HepG2 (cell line): ENCODE results near the gene GNMT. TPM values are rescaled to one million over a fixed set of nuclear protein-coding genes. Genes with fewer than 3 reads are reported as not detected.

Experiments used
- ARNT2 ChIP-seq: sonication (generic); formaldehyde crosslinking; IDR thresholded peaks from 2 replicates; pipeline ENCODE4 v1.8.0; 2022; ENCODE audit warnings: mild to moderate bottlenecking, low read depth, missing genetic modification reagents, moderate library complexity
- DMAP1 ChIP-seq: IDR thresholded peaks from 2 replicates; pipeline ENCODE4 v1.6.1; 2016
- FIP1L1 ChIP-seq: fragments of 200-400 bp; formaldehyde crosslinking; IDR thresholded peaks from 2 replicates; pipeline ENCODE4 v1.6.1; 2018; ENCODE audit warnings: low read depth, mild to moderate bottlenecking, low read length, moderate library complexity, borderline replicate concordance; ENCODE audit not compliant: insufficient read depth
- IKZF4 ChIP-seq: sonication (generic); formaldehyde crosslinking; IDR thresholded peaks from 2 replicates; pipeline ENCODE4 v1.5.1; 2020; ENCODE audit warnings: borderline replicate concordance, mild to moderate bottlenecking, low read depth, missing genetic modification reagents; ENCODE audit errors: not compliant biosample characterization
- KLF11 ChIP-seq: IDR thresholded peaks from 2 replicates; pipeline ENCODE4 v1.6.1; 2016; ENCODE audit warnings: missing compliant biosample characterization
- RELA ChIP-seq: sonication (generic); formaldehyde crosslinking; IDR thresholded peaks from 2 replicates; pipeline ENCODE4 v1.4.0; 2020; ENCODE audit warnings: missing genetic modification reagents
- SETDB1 ChIP-seq: sonication (generic); formaldehyde crosslinking; IDR thresholded peaks from 2 replicates; pipeline ENCODE4 v1.5.1; 2020; ENCODE audit warnings: missing genetic modification reagents, mild to moderate bottlenecking, borderline replicate concordance
- ZFP36 ChIP-seq: fragments of 150-350 bp; IDR thresholded peaks from 2 replicates; pipeline ENCODE4 v1.6.1; 2018; ENCODE audit warnings: borderline replicate concordance, low read length, low read depth; ENCODE audit not compliant: partially characterized antibody
- ZKSCAN5 ChIP-seq: sonication (generic); formaldehyde crosslinking; IDR thresholded peaks from 2 replicates; pipeline ENCODE4 v1.5.1; 2020; ENCODE audit warnings: mild to moderate bottlenecking, missing genetic modification reagents
- ZNF232 ChIP-seq: sonication (generic); formaldehyde crosslinking; IDR thresholded peaks from 2 replicates; pipeline ENCODE4 v1.4.0; 2020; ENCODE audit warnings: missing genetic modification reagents, borderline replicate concordance
- ZNF329 ChIP-seq: sonication (generic); formaldehyde crosslinking; IDR thresholded peaks from 2 replicates; pipeline ENCODE4 v1.9.0; 2021; ENCODE audit warnings: low read depth, mild to moderate bottlenecking, missing genetic modification reagents
- ZNF788 ChIP-seq: sonication (generic); formaldehyde crosslinking; IDR thresholded peaks from 2 replicates; pipeline ENCODE4 v1.5.0; 2020; ENCODE audit warnings: mild to moderate bottlenecking, missing genetic modification reagents, borderline replicate concordance
- polyA plus RNA-seq, 8 experiments: library from polyadenylated mRNA; depleted of rRNA in 3 of 8; stranded (reverse) in 7 of 8; unstranded in 1 of 8; fragments of >200 nt; fragmentation: Illumina TruSeq in 4 of 8; extraction: Trizol in 4 of 8; gene quantifications; 2 replicates each; pipeline versions ENCODE4 v1.2.1 to v1.2.3, GENCODE V29; 2011 to 2016; ENCODE audit warnings: low read depth in 4 of 8, missing spikeins in 1 of 8, mixed read lengths in 1 of 8; ENCODE audit not compliant: insufficient read depth in 1 of 8
- total RNA-seq, 5 experiments: library from RNA; depleted of rRNA; stranded (reverse); fragments of >200 nt; fragmentation: Illumina TruSeq; extraction: Trizol; gene quantifications; 2 replicates each; pipeline ENCODE4 v1.2.3, GENCODE V29; 2016; ENCODE audit warnings: low read depth in 1 of 5
- TF ChIP-seq, protein P1 (sequence below): sonication (generic); formaldehyde crosslinking; IDR thresholded peaks from 2 replicates; pipeline ENCODE4 v1.4.0; 2020; ENCODE audit warnings: mild to moderate bottlenecking, missing genetic modification reagents, borderline replicate concordance
- TF ChIP-seq, protein P2 (sequence below): IDR thresholded peaks from 2 replicates; pipeline ENCODE4 v1.6.1; 2012; ENCODE audit warnings: low read length, improper control_type of control experiment
- TF ChIP-seq, protein P3 (sequence below): sonication (generic); formaldehyde crosslinking; IDR thresholded peaks from 2 replicates; pipeline ENCODE4 v1.8.1; 2023; ENCODE audit warnings: mild to moderate bottlenecking, inconsistent platforms, moderate library complexity, missing genetic modification reagents, borderline replicate concordance
- TF ChIP-seq, protein P4 (sequence below): sonication (generic); formaldehyde crosslinking; IDR thresholded peaks from 2 replicates; pipeline ENCODE4 v1.8.1; 2023; ENCODE audit warnings: mild to moderate bottlenecking, missing genetic modification reagents

The GNMT gene
- total and polyA plus RNA-seq, 2 of the 13 experiments (the other 11 are each of a cell fraction or from before 2014, with no cell fraction given), result 2.8 to 7.0 TPM

DNA sequence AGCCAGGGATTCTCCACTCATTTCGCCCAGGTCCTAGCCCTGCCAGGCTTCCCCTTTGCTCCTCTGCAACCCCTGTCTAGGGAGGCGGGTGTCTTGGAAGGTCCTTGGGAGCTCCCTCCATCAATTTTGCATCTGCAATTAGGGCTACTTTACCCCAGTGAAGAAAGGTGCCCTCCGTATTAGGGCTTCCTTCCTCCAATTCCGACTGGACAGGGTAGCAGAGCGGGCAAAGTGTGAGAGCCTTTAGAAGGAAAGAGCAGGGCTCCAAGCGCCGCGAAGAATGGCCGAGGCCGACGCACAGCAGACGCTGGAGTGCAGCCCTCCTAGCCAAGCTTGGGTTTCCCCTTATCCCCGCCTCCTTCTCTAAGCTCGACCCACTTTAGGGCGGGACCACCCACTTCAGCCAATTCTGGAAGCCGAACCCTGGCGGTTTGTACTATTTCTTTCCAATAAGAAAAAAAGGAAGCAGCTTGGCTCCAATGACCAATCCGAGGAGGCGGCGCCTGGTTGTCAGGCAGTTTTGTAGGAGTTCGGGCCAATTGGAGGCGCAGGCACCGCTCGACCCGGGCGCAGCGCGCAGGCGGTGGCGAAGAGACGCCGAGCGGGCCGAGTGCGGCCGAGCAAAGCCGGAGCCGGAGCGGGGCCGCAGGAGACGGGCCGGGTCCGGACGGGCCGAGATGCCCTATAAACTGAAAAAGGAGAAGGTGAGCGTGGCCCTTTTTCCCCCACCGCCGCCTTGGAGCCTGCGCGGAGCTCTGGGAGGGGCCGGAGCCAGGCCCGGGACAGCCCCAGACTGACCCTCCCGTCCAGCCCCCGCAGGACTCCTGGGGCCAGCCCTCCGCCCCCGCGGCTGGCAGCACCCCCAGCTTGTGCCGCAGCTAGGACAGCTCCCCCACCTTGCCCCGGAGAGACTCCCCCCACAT, 23.7 kb downstream of the GNMT start, which contains the start of gene PPP2R5D (continued):
- TF ChIP-seq, protein P1, sequence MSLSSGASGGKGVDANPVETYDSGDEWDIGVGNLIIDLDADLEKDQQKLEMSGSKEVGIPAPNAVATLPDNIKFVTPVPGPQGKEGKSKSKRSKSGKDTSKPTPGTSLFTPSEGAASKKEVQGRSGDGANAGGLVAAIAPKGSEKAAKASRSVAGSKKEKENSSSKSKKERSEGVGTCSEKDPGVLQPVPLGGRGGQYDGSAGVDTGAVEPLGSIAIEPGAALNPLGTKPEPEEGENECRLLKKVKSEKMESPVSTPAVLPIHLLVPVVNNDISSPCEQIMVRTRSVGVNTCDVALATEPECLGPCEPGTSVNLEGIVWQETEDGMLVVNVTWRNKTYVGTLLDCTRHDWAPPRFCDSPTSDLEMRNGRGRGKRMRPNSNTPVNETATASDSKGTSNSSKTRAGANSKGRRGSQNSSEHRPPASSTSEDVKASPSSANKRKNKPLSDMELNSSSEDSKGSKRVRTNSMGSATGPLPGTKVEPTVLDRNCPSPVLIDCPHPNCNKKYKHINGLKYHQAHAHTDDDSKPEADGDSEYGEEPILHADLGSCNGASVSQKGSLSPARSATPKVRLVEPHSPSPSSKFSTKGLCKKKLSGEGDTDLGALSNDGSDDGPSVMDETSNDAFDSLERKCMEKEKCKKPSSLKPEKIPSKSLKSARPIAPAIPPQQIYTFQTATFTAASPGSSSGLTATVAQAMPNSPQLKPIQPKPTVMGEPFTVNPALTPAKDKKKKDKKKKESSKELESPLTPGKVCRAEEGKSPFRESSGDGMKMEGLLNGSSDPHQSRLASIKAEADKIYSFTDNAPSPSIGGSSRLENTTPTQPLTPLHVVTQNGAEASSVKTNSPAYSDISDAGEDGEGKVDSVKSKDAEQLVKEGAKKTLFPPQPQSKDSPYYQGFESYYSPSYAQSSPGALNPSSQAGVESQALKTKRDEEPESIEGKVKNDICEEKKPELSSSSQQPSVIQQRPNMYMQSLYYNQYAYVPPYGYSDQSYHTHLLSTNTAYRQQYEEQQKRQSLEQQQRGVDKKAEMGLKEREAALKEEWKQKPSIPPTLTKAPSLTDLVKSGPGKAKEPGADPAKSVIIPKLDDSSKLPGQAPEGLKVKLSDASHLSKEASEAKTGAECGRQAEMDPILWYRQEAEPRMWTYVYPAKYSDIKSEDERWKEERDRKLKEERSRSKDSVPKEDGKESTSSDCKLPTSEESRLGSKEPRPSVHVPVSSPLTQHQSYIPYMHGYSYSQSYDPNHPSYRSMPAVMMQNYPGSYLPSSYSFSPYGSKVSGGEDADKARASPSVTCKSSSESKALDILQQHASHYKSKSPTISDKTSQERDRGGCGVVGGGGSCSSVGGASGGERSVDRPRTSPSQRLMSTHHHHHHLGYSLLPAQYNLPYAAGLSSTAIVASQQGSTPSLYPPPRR (CRISPR knock-in tag), result no peak
- no peak for TF ChIP-seq IKZF4 (CRISPR knock-in tag)
- TF ChIP-seq ZKSCAN5, result no peak
- peak; percentile 52; the same call in 1 of the 2 replicates for TF ChIP-seq DMAP1
- no peak for TF ChIP-seq ZFP36
- TF ChIP-seq, protein P2, sequence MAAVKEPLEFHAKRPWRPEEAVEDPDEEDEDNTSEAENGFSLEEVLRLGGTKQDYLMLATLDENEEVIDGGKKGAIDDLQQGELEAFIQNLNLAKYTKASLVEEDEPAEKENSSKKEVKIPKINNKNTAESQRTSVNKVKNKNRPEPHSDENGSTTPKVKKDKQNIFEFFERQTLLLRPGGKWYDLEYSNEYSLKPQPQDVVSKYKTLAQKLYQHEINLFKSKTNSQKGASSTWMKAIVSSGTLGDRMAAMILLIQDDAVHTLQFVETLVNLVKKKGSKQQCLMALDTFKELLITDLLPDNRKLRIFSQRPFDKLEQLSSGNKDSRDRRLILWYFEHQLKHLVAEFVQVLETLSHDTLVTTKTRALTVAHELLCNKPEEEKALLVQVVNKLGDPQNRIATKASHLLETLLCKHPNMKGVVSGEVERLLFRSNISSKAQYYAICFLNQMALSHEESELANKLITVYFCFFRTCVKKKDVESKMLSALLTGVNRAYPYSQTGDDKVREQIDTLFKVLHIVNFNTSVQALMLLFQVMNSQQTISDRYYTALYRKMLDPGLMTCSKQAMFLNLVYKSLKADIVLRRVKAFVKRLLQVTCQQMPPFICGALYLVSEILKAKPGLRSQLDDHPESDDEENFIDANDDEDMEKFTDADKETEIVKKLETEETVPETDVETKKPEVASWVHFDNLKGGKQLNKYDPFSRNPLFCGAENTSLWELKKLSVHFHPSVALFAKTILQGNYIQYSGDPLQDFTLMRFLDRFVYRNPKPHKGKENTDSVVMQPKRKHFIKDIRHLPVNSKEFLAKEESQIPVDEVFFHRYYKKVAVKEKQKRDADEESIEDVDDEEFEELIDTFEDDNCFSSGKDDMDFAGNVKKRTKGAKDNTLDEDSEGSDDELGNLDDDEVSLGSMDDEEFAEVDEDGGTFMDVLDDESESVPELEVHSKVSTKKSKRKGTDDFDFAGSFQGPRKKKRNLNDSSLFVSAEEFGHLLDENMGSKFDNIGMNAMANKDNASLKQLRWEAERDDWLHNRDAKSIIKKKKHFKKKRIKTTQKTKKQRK, result no peak
- TF ChIP-seq ARNT2 (CRISPR knock-in tag), result peak; percentile 49; the same call in 1 of the 2 replicates
- TF ChIP-seq, protein P3, sequence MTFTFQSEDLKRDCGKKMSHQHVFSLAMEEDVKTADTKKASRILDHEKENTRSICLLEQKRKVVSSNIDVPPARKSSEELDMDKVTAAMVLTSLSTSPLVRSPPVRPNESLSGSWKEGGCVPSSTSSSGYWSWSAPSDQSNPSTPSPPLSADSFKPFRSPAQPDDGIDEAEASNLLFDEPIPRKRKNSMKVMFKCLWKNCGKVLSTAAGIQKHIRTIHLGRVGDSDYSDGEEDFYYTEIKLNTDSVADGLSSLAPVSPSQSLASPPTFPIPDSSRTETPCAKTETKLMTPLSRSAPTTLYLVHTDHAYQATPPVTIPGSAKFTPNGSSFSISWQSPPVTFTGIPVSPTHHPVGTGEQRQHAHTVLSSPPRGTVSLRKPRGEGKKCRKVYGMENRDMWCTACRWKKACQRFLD, result peak; percentile 82
- TF ChIP-seq ZNF232, result peak; percentile 66; the same call in 1 of the 2 replicates
- TF ChIP-seq, protein P4, sequence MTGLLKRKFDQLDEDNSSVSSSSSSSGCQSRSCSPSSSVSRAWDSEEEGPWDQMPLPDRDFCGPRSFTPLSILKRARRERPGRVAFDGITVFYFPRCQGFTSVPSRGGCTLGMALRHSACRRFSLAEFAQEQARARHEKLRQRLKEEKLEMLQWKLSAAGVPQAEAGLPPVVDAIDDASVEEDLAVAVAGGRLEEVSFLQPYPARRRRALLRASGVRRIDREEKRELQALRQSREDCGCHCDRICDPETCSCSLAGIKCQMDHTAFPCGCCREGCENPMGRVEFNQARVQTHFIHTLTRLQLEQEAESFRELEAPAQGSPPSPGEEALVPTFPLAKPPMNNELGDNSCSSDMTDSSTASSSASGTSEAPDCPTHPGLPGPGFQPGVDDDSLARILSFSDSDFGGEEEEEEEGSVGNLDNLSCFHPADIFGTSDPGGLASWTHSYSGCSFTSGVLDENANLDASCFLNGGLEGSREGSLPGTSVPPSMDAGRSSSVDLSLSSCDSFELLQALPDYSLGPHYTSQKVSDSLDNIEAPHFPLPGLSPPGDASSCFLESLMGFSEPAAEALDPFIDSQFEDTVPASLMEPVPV, result peak; percentile 87
- TF ChIP-seq RELA (CRISPR knock-in tag), result no peak; the same call in 1 of the 2 replicates
- TF ChIP-seq SETDB1, result no peak
- TF ChIP-seq KLF11 (CRISPR knock-in tag), result 0 out of 2 replicates have a peak, but pooled peaks have one; percentile 23
- peak; percentile 53; the same call in 1 of the 2 replicates for TF ChIP-seq ZNF788 (CRISPR knock-in tag)
- peak; percentile 90; the same call in 1 of the 2 replicates for TF ChIP-seq ZNF329 (CRISPR knock-in tag)
- TF ChIP-seq FIP1L1, result no peak
